ENCODE results near the gene PLXNA1.

PLXNA1 gene

GRCh38 chr3:126996905-126997304, 14.0 kb downstream of the PLXNA1 start:
- Histone ChIP-seq H2AFZ (ENCODE audit: low read length, unreplicated experiment) (no peak overlapping the region), H3K79me2 (ENCODE audit: control insufficient read depth, insufficient read depth, low read length, unreplicated experiment) (peaks cover 39% of the 10 kb centered on the region), H3K4me3 (ENCODE audit: low read depth, low read length) (no peak overlapping the region), H3K36me3 (ENCODE audit: insufficient read depth, low read length) (no peaks in the 10 kb centered on the region), H3K27me3 (ENCODE audit: insufficient read depth, low read length) (no peaks in the 10 kb centered on the region), H3K27ac (ENCODE audit: low read depth, low read length) (no peak overlapping the region), H3K4me1 (ENCODE audit: control insufficient read depth, insufficient read depth, low read length, unreplicated experiment) (peaks cover 30% of the 10 kb centered on the region)

GRCh38 chr3:126997455-126998038, 14.6 kb downstream of the PLXNA1 start:
- Histone ChIP-seq H3K4me3 (ENCODE audit: low read depth, low read length) (no peak overlapping the region), H3K27me3 (ENCODE audit: insufficient read depth, low read length) (no peaks in the 10 kb centered on the region), H3K36me3 (ENCODE audit: insufficient read depth, low read length) (no peaks in the 10 kb centered on the region), H3K27ac (ENCODE audit: low read depth, low read length) (no peak overlapping the region), H3K79me2 (ENCODE audit: control insufficient read depth, insufficient read depth, low read length, unreplicated experiment) (peaks cover 33% of the 10 kb centered on the region), H3K4me1 (ENCODE audit: control insufficient read depth, insufficient read depth, low read length, unreplicated experiment) (peaks cover 35% of the 10 kb centered on the region), H2AFZ (ENCODE audit: low read length, unreplicated experiment) (no peak overlapping the region)

GRCh38 chr3:126998320-126998719, 15.4 kb downstream of the PLXNA1 start:
- no peak overlapping the region for H2AFZ ChIP-seq (ENCODE audit: low read length, unreplicated experiment)
- peaks cover 43% of the 10 kb centered on the region for H3K4me1 ChIP-seq (ENCODE audit: control insufficient read depth, insufficient read depth, low read length, unreplicated experiment)
- peaks cover 33% of the 10 kb centered on the region for H3K79me2 ChIP-seq (ENCODE audit: control insufficient read depth, insufficient read depth, low read length, unreplicated experiment)
- H3K4me3 ChIP-seq (ENCODE audit: low read depth, low read length): no peak overlapping the region
- H3K36me3 ChIP-seq (ENCODE audit: insufficient read depth, low read length): no peaks in the 10 kb centered on the region
- H3K27ac ChIP-seq (ENCODE audit: low read depth, low read length): no peak overlapping the region
- no peaks in the 10 kb centered on the region for H3K27me3 ChIP-seq (ENCODE audit: insufficient read depth, low read length)

GRCh38 chr3:126998728-126999127, 15.8 kb downstream of the PLXNA1 start:
- H3K27ac ChIP-seq (ENCODE audit: low read depth, low read length): no peak overlapping the region
- H3K27me3 ChIP-seq (ENCODE audit: insufficient read depth, low read length): no peaks in the 10 kb centered on the region
- no peak overlapping the region for H3K4me3 ChIP-seq (ENCODE audit: low read depth, low read length)
- H3K4me1 ChIP-seq (ENCODE audit: control insufficient read depth, insufficient read depth, low read length, unreplicated experiment): peaks cover 46% of the 10 kb centered on the region
- H3K79me2 ChIP-seq (ENCODE audit: control insufficient read depth, insufficient read depth, low read length, unreplicated experiment): peaks cover 34% of the 10 kb centered on the region
- no peak overlapping the region for H2AFZ ChIP-seq (ENCODE audit: low read length, unreplicated experiment)
- H3K36me3 ChIP-seq (ENCODE audit: insufficient read depth, low read length): no peaks in the 10 kb centered on the region

- Histone ChIP-seq H3K27ac (ENCODE audit: low read depth, low read length) (no peak overlapping the region), H2AFZ (ENCODE audit: low read length, unreplicated experiment) (no peak overlapping the region), H3K27me3 (ENCODE audit: insufficient read depth, low read length) (no peaks in the 10 kb centered on the region), H3K79me2 (ENCODE audit: control insufficient read depth, insufficient read depth, low read length, unreplicated experiment) (peaks cover 39% of the 10 kb centered on the region), H3K36me3 (ENCODE audit: insufficient read depth, low read length) (no peaks in the 10 kb centered on the region), H3K4me1 (ENCODE audit: control insufficient read depth, insufficient read depth, low read length, unreplicated experiment) (peaks cover 42% of the 10 kb centered on the region), H3K4me3 (ENCODE audit: low read depth, low read length) (no peak overlapping the region)
These were observed 16.5 kb downstream of the PLXNA1 start for GRCh38 chr3:126999383-126999782.

- Histone ChIP-seq H3K36me3 (ENCODE audit: insufficient read depth, low read length) (no peaks in the 10 kb centered on the region), H3K27ac (ENCODE audit: low read depth, low read length) (no peak overlapping the region), H2AFZ (ENCODE audit: low read length, unreplicated experiment) (no peak overlapping the region), H3K4me1 (ENCODE audit: control insufficient read depth, insufficient read depth, low read length, unreplicated experiment) (peaks cover 34% of the 10 kb centered on the region), H3K4me3 (ENCODE audit: low read depth, low read length) (no peak overlapping the region), H3K27me3 (ENCODE audit: insufficient read depth, low read length) (no peaks in the 10 kb centered on the region), H3K79me2 (ENCODE audit: control insufficient read depth, insufficient read depth, low read length, unreplicated experiment) (peaks cover 39% of the 10 kb centered on the region)
These were observed 17.2 kb downstream of the PLXNA1 start for GRCh38 chr3:127000119-127000518.

- H3K27ac ChIP-seq (ENCODE audit: low read depth, low read length): no peak overlapping the region
- peaks cover 39% of the 10 kb centered on the region for H3K79me2 ChIP-seq (ENCODE audit: control insufficient read depth, insufficient read depth, low read length, unreplicated experiment)
- no peaks in the 10 kb centered on the region for H3K27me3 ChIP-seq (ENCODE audit: insufficient read depth, low read length)
- H2AFZ ChIP-seq (ENCODE audit: low read length, unreplicated experiment): no peak overlapping the region
- H3K4me3 ChIP-seq (ENCODE audit: low read depth, low read length): no peak overlapping the region
- H3K36me3 ChIP-seq (ENCODE audit: insufficient read depth, low read length): no peaks in the 10 kb centered on the region
- H3K4me1 ChIP-seq (ENCODE audit: control insufficient read depth, insufficient read depth, low read length, unreplicated experiment): peaks cover 32% of the 10 kb centered on the region
These were observed 17.8 kb downstream of the PLXNA1 start for GRCh38 chr3:127000761-127001160.

GRCh38 chr3:127001486-127002194, 18.7 kb downstream of the PLXNA1 start:
- Histone ChIP-seq H3K27ac (ENCODE audit: low read depth, low read length) (peak overlapping the region; percentile 65; the same call in 1 of the 2 replicates), H3K27me3 (ENCODE audit: insufficient read depth, low read length) (no peaks in the 10 kb centered on the region), H3K79me2 (ENCODE audit: control insufficient read depth, insufficient read depth, low read length, unreplicated experiment) (peaks cover 35% of the 10 kb centered on the region), H3K36me3 (ENCODE audit: insufficient read depth, low read length) (no peaks in the 10 kb centered on the region), H2AFZ (ENCODE audit: low read length, unreplicated experiment) (no peak overlapping the region), H3K4me1 (ENCODE audit: control insufficient read depth, insufficient read depth, low read length, unreplicated experiment) (peaks cover 27% of the 10 kb centered on the region), H3K4me3 (ENCODE audit: low read depth, low read length) (no peak overlapping the region)

GRCh38 chr3:127002195-127003174, 19.6 kb downstream of the PLXNA1 start:
- Histone ChIP-seq H3K36me3 (ENCODE audit: insufficient read depth, low read length) (no peaks in the 10 kb centered on the region), H2AFZ (ENCODE audit: low read length, unreplicated experiment) (no peak overlapping the region), H3K4me1 (ENCODE audit: control insufficient read depth, insufficient read depth, low read length, unreplicated experiment) (peaks cover 22% of the 10 kb centered on the region)

GRCh38 chr3:127003175-127003555, 20.2 kb downstream of the PLXNA1 start:
- Histone ChIP-seq H3K27me3 (ENCODE audit: insufficient read depth, low read length) (no peaks in the 10 kb centered on the region), H2AFZ (ENCODE audit: low read length, unreplicated experiment) (no peak overlapping the region), H3K36me3 (ENCODE audit: insufficient read depth, low read length) (no peaks in the 10 kb centered on the region), H3K4me3 (ENCODE audit: low read depth, low read length) (no peak overlapping the region), H3K27ac (ENCODE audit: low read depth, low read length) (no peak overlapping the region), H3K4me1 (ENCODE audit: control insufficient read depth, insufficient read depth, low read length, unreplicated experiment) (peaks cover 22% of the 10 kb centered on the region), H3K79me2 (ENCODE audit: control insufficient read depth, insufficient read depth, low read length, unreplicated experiment) (peaks cover 21% of the 10 kb centered on the region)

More at GRCh38 chr3:127002195-127003174, 19.6 kb downstream of the PLXNA1 start:
- Histone ChIP-seq H3K4me3 (ENCODE audit: low read depth, low read length) (peak overlapping the region; percentile 39; the same call in 1 of the 2 replicates), H3K27ac (ENCODE audit: low read depth, low read length) (peak overlapping the region; percentile 65), H3K79me2 (ENCODE audit: control insufficient read depth, insufficient read depth, low read length, unreplicated experiment) (peaks cover 27% of the 10 kb centered on the region), H3K27me3 (ENCODE audit: insufficient read depth, low read length) (no peaks in the 10 kb centered on the region)

Measured in ACC112 (cell line).